ENCODE results near the gene CLEC10A.

- TF ChIP-seq CTCF (IDR thresholded peaks at IDR 0.05; ENCODE audit: poor library complexity) (no peak), EZH2 (IDR thresholded peaks at IDR 0.05; ENCODE audit: borderline replicate concordance) (no peak), EZH2phosphoT487 (IDR thresholded peaks at IDR 0.05; ENCODE audit: low read depth, severe bottlenecking, unreplicated experiment) (no peak)
Measured at GRCh38 chr17:7072406-7072805, 7.6 kb downstream of the CLEC10A start.

All from hepatocyte (in vitro differentiated cells).